NCI-H2227 treated with DMSO at 0.1 percent for 48 hours (cell line): Measurements from ENCODE around the gene BBS1.
A peak's percentile ranks its signal among the peaks of the same experiment; 100 is the strongest.
"Not testable (repeated sequence)": the region's sequence is repeated elsewhere in the genome, so short reads cannot be mapped to it uniquely, and the experiment has no call there.

Source experiments
- DNase-seq: peaks from one replicate; lab custom pipeline; 2025; lab: John Stamatoyannopoulos, UW

Gene BBS1

GRCh38 chr11:66570850-66571180 is 60.4 kb downstream of the BBS1 start:
- no peak for DNase-seq

DNA sequence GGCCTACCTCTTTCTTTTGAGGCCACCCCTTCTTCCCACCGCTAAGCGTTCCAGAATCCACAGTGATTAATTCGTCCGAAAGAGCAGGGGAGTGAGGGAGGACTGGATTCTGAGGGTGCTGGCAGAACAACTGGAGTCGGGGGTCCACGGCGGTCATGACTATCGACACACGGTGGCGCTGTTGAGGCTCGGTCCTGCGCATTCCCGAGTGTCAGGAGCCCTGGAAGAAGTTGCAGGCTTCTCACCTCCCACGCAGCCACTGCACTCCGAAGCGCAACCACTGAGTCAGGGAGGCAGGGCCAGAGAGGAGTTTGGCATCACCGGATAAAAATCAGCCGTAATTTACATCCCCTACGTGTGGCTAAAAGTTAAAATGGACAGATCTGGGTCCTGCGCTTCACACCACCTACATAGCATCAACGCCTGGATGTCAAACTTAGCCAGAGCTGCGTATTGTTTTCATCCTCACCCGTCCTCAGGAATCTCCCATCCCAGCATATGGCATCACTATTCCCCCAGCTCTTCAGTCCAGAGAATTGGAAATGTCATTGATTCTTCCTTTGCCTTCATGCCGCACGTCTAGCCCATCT is 68.7 kb downstream of the BBS1 start:
- peak; percentile 36 for DNase-seq

GRCh38 chr11:66580803-66581202 is 70.4 kb downstream of the BBS1 start:
- DNase-seq = no peak

GRCh38 chr11:66581261-66581660 is 70.8 kb downstream of the BBS1 start:
- no peak for DNase-seq

DNA sequence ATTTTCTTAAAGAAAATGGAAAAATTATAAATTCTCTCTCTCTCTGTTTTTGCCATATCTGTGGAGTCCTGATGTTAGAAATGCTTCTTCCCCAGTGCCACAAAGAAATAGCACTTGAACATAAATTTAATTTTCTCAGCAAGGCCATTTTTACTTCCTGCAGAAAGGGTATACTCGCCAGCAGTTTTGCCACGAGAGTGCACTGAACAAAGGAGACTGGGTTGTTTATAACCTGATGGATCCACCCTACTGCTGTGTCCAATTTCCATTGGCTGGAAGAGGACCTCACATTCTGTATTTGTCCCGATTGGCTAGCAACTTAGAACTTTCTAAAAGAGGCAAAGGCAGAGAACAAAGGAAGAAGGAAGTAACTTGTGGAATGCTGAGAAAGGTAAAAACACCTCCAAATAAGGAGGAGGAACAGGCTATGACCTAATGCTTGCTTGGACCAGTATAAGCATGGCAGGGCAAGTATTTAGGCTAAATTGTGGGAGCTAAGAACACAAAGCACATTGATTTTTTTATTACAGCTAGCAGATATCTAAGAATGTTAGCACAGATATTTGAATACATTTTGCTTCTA is 72.2 kb downstream of the BBS1 start:
- DNase-seq = not testable (repeated sequence)
